Adipose tissue (tissue), 3 donors: Measurements from ENCODE around the gene TRIM33. TPM values are rescaled to one million over a fixed set of nuclear protein-coding genes. Genes with fewer than 3 reads are reported as not detected.
"Not testable (repeated sequence)": the region's sequence is repeated elsewhere in the genome, so short reads cannot be mapped to it uniquely, and the experiment has no call there.

ENCODE experiments used
- H3K27ac ChIP-seq: one replicate; pipeline ENCODE4 v1.5.1; 2013; ENCODE audit warnings: low read depth, low read length
- WGBS, 3 donors: extraction: QIAGEN DNeasy Blood & Tissue Kit; methylation state at CpG; one replicate each; pipeline ENCODE4 v1.1.7; 2013; 5-methylcytosine and 5-hydroxymethylcytosine counted together
- polyA plus RNA-seq, 3 donors: library from polyadenylated mRNA; stranded (reverse); fragments of 200-250 nt; gene quantifications; one replicate each; pipeline ENCODE4 v1.2.3, GENCODE V29; 2013
- donor health status: healthy with polysubstance abuse.
- donor health status: Bipolar disorder and iron deficiency.
- donor health status: healthy.

Gene TRIM33
- polyA plus RNA-seq, 3 donors: 5.4 to 7.2 (median 7.0) TPM

- 95 to 98% (median 96%) methylated on average over 4 of the region's 4 CpGs for WGBS, 3 donors
- not testable (repeated sequence) for H3K27ac ChIP-seq
Observed at GRCh38 chr1:114443226-114443625, 67.8 kb downstream of the TRIM33 start.

GRCh38 chr1:114441332-114441731 is 69.7 kb downstream of the TRIM33 start:
- no peak overlapping the region for H3K27ac ChIP-seq
- WGBS, 3 donors: 96 to 98% (median 97%) methylated on average over 3 of the region's 3 CpGs

- H3K27ac ChIP-seq: no peak overlapping the region
- WGBS, 3 donors: 89 to 95% (median 95%) methylated on average over 4 of the region's 4 CpGs
Observed at GRCh38 chr1:114439369-114439768, 71.6 kb downstream of the TRIM33 start.

GRCh38 chr1:114437812-114438211 is 73.2 kb downstream of the TRIM33 start:
- 92 to 100% (median 92%) methylated on average over 1 of the region's 1 CpG for WGBS, 3 donors
- no peak overlapping the region for H3K27ac ChIP-seq

GRCh38 chr1:114436799-114437198 is 74.2 kb downstream of the TRIM33 start:
- 92 to 98% (median 97%) methylated on average over 3 of the region's 3 CpGs for WGBS, 3 donors
- H3K27ac ChIP-seq: no peak overlapping the region

GRCh38 chr1:114435088-114435715 is 75.8 kb downstream of the TRIM33 start:
- 82 to 97% (median 93%) methylated on average over 1 of the region's 1 CpG for WGBS, 3 donors
- H3K27ac ChIP-seq: no peak overlapping the region

- WGBS, 3 donors: 51 to 79% (median 53%) methylated on average over 1 of the region's 1 CpG
- no peak overlapping the region for H3K27ac ChIP-seq
Observed at GRCh38 chr1:114431026-114431425, 80.0 kb downstream of the TRIM33 start.

- WGBS, 3 donors: 43 to 83% (median 70%) methylated on average over 1 of the region's 1 CpG
Observed at GRCh38 chr1:114428083-114428754, 82.8 kb downstream of the TRIM33 start.

GRCh38 chr1:114427612-114428011 is 83.4 kb downstream of the TRIM33 start:
- no peak overlapping the region for H3K27ac ChIP-seq
- 84 to 94% (median 88%) methylated on average over 3 of the region's 3 CpGs for WGBS, 3 donors

More at GRCh38 chr1:114428083-114428754, 82.8 kb downstream of the TRIM33 start:
- no peak overlapping the region for H3K27ac ChIP-seq

GRCh38 chr1:114423455-114423854 is 87.5 kb downstream of the TRIM33 start:
- WGBS, 3 donors: 97 to 98% (median 98%) methylated on average over 7 of the region's 7 CpGs
- H3K27ac ChIP-seq: no peak overlapping the region

- 96 to 100% (median 97%) methylated on average over 7 of the region's 7 CpGs for WGBS, 3 donors
- not testable (repeated sequence) for H3K27ac ChIP-seq
Observed at GRCh38 chr1:114418948-114419347, 92.1 kb downstream of the TRIM33 start.

- 87 to 95% (median 91%) methylated on average over 4 of the region's 4 CpGs for WGBS, 3 donors
- no peak overlapping the region for H3K27ac ChIP-seq
Observed at GRCh38 chr1:114397601-114398000, 113.4 kb downstream of the TRIM33 start.

GRCh38 chr1:114395863-114396262 is 115.1 kb downstream of the TRIM33 start:
- no peak overlapping the region for H3K27ac ChIP-seq
- WGBS, 3 donors: 94 to 100% (median 96%) methylated on average over 1 of the region's 1 CpG

GRCh38 chr1:114390960-114391359 is 120.0 kb downstream of the TRIM33 start:
- H3K27ac ChIP-seq: no peak overlapping the region

GRCh38 chr1:114390361-114390760 is 120.6 kb downstream of the TRIM33 start:
- H3K27ac ChIP-seq: no peak overlapping the region
- 96 to 99% (median 97%) methylated on average over 4 of the region's 4 CpGs for WGBS, 3 donors

- WGBS, 3 donors: 26 to 71% (median 50%) methylated on average over 1 of the region's 1 CpG
- no peak overlapping the region for H3K27ac ChIP-seq
Observed at GRCh38 chr1:114388432-114389003, 122.5 kb downstream of the TRIM33 start.

- not testable (repeated sequence) for H3K27ac ChIP-seq
- 89 to 95% (median 92%) methylated on average over 6 of the region's 6 CpGs for WGBS, 3 donors
Observed at GRCh38 chr1:114387585-114387984, 123.4 kb downstream of the TRIM33 start.

GRCh38 chr1:114387010-114387360 is 124.0 kb downstream of the TRIM33 start:
- 71 to 90% (median 78%) methylated on average over 1 of the region's 1 CpG for WGBS, 3 donors
- no peak overlapping the region for H3K27ac ChIP-seq

GRCh38 chr1:114386129-114387009 is 124.6 kb downstream of the TRIM33 start:
- H3K27ac ChIP-seq: no peak overlapping the region
- 71 to 73% (median 72%) methylated on average over 3 of the region's 3 CpGs for WGBS, 3 donors
